Thyroid gland (tissue), 4 donors: ENCODE data around the gene CDC27. TPM values are rescaled to one million over a fixed set of nuclear protein-coding genes. Genes with fewer than 3 reads are reported as not detected.

ENCODE experiments used
- DNase-seq, 2 donors: peaks; one replicate each; pipeline ENCODE4 v3.0.0-alpha.2; 2019
- H3K27ac ChIP-seq, 3 donors: fragments of 200-600 bp; sonication (generic); 1 replicate in 2 of 3; 2 replicates in 1 of 3; pipeline ENCODE4 v1.5.1; 2016 to 2019; ENCODE audit warnings: mild to moderate bottlenecking in 1 of 3, moderate library complexity in 1 of 3
- H3K27me3 ChIP-seq: fragments of 200-600 bp; sonication (generic); one replicate; pipeline ENCODE4 v1.5.1; 2019
- H3K36me3 ChIP-seq, 2 donors: fragments of 200-600 bp; sonication (generic); one replicate each; pipeline ENCODE4 v1.5.1; 2016 to 2019
- H3K4me1 ChIP-seq, 2 donors: fragments of 200-600 bp; sonication (generic); one replicate each; pipeline ENCODE4 v1.5.1; 2017 to 2019
- H3K4me3 ChIP-seq, 3 donors: fragments of 200-600 bp; sonication (generic); replicated peaks in 1 of 3; 1 replicate in 2 of 3; 2 replicates in 1 of 3; pipeline ENCODE4 v1.5.1; 2016; ENCODE audit warnings: mild to moderate bottlenecking in 1 of 3
- H3K9me3 ChIP-seq: fragments of 200-600 bp; sonication (generic); one replicate; pipeline ENCODE4 v1.5.1; 2017
- CTCF ChIP-seq, 6 experiments: fragments of 200-600 bp in 3 of 6; fragments of 450-650 bp in 3 of 6; sonication (generic) in 3 of 6; IDR thresholded peaks; one replicate each; pipeline ENCODE4 v1.5.1; 2016 to 2019; ENCODE audit warnings: antibody characterized with exemption in 6 of 6, mild to moderate bottlenecking in 2 of 6, inconsistent platforms in 1 of 6, moderate library complexity in 1 of 6
- POLR2A ChIP-seq, 2 donors: fragments of 450-650 bp; IDR thresholded peaks; one replicate each; pipeline ENCODE4 v1.6.1; 2017; ENCODE audit warnings: antibody characterized with exemption in 2 of 2, mild to moderate bottlenecking in 2 of 2, moderate library complexity in 1 of 2
- WGBS, 2 donors: methylation state at CpG; one replicate each; pipeline ENCODE4 v1.1.5; 2017; 5-methylcytosine and 5-hydroxymethylcytosine counted together
- intact Hi-C: fragments of 100-400 bp; cut with DNase I; formaldehyde crosslinking; loops from one replicate; pipeline ENCODE4 v1.15.1; 2023
- total RNA-seq, 4 donors: library from RNA; depleted of rRNA; stranded (reverse); fragments of >200 nt; gene quantifications; one replicate each; pipeline ENCODE4 v1.2.3, GENCODE V29; 2016

CDC27 gene
- total RNA-seq, 4 donors from 2014 or later: 124 to 195 (median 181) TPM

GRCh38 chr17:47235506-47235905 lies 46.4 kb upstream of the CDC27 start:
- intact Hi-C loops: loop anchor here (5.0 to 10.0 kb wide), 2 partner anchors 72 to 389 kb away; no protein-coding TSS in a partner anchor

GRCh38 chr17:47232465-47232864 lies 43.4 kb upstream of the CDC27 start:
- no peak for DNase-seq
- Histone ChIP-seq H3K9me3 (no peaks in the 10 kb centered on the region), H3K36me3 (no peaks in the 10 kb centered on the region), H3K27ac (peak overlapping the region; percentile 85 to 97 (median 93)), H3K4me1 (peaks cover 24 to 36% of the 10 kb centered on the region in 2 donors), H3K27me3 (no peaks in the 10 kb centered on the region), H3K4me3 (no peak overlapping the region)
- no peak for TF ChIP-seq CTCF (IDR thresholded peaks at IDR 0.05)
- no peak for TF ChIP-seq POLR2A (IDR thresholded peaks at IDR 0.05)
- WGBS, 2 donors: 90 to 92% methylated on average over 2 of the region's 2 CpGs
- intact Hi-C loops: loop anchor here (10.0 kb wide), 1 partner anchor 392 kb away; no protein-coding TSS in a partner anchor

More at GRCh38 chr17:47235506-47235905, 46.4 kb upstream of the CDC27 start:
- Histone ChIP-seq H3K4me3 (no peak overlapping the region), H3K27ac (peak overlapping the region in 2 of 3 donors; percentile 40 to 64), H3K9me3 (no peaks in the 10 kb centered on the region), H3K36me3 (no peaks in the 10 kb centered on the region), H3K4me1 (peaks cover 17 to 38% of the 10 kb centered on the region in 2 donors), H3K27me3 (no peaks in the 10 kb centered on the region)
- WGBS, 2 donors: 44 to 60% methylated on average over 3 of the region's 3 CpGs
- TF ChIP-seq CTCF (IDR thresholded peaks at IDR 0.05): no peak
- peak in 1 of 2 donors; percentile 24 for TF ChIP-seq POLR2A (IDR thresholded peaks at IDR 0.05)
- DNase-seq: peak; percentile 59 to 66

GRCh38 chr17:47231866-47232265 lies 42.8 kb upstream of the CDC27 start:
- Histone ChIP-seq H3K27me3 (no peaks in the 10 kb centered on the region), H3K27ac (peak overlapping the region; percentile 85 to 97 (median 93)), H3K4me1 (peaks cover 24 to 36% of the 10 kb centered on the region in 2 donors), H3K36me3 (no peaks in the 10 kb centered on the region), H3K9me3 (no peaks in the 10 kb centered on the region), H3K4me3 (no peak overlapping the region)
- WGBS, 2 donors: 44 to 49% methylated on average over 3 of the region's 3 CpGs
- TF ChIP-seq POLR2A (IDR thresholded peaks at IDR 0.05): no peak
- TF ChIP-seq CTCF (IDR thresholded peaks at IDR 0.05): no peak
- peak; percentile 59 to 62 for DNase-seq
- intact Hi-C loops: loop anchor here (10.0 kb wide), 1 partner anchor 393 kb away; no protein-coding TSS in a partner anchor

GRCh38 chr17:47231334-47231733 lies 42.2 kb upstream of the CDC27 start:
- Histone ChIP-seq H3K27me3 (no peaks in the 10 kb centered on the region), H3K36me3 (no peaks in the 10 kb centered on the region), H3K27ac (peak overlapping the region; percentile 85 to 97 (median 93)), H3K9me3 (no peaks in the 10 kb centered on the region), H3K4me1 (peaks cover 26 to 39% of the 10 kb centered on the region in 2 donors), H3K4me3 (no peak overlapping the region)
- no peak for DNase-seq
- WGBS, 2 donors: 43 to 51% methylated on average over 3 of the region's 3 CpGs
- TF ChIP-seq CTCF (IDR thresholded peaks at IDR 0.05): no peak
- no peak for TF ChIP-seq POLR2A (IDR thresholded peaks at IDR 0.05)
- intact Hi-C loops: loop anchor here (10.0 kb wide), 1 partner anchor 393 kb away; no protein-coding TSS in a partner anchor

GRCh38 chr17:47230864-47231263 lies 41.8 kb upstream of the CDC27 start:
- WGBS, 2 donors: 35 to 42% methylated on average over 10 of the region's 10 CpGs
- intact Hi-C loops: loop anchor here (10.0 kb wide), 1 partner anchor 394 kb away; no protein-coding TSS in a partner anchor
- Histone ChIP-seq H3K27me3 (no peaks in the 10 kb centered on the region), H3K4me3 (no peak overlapping the region), H3K4me1 (peaks cover 31 to 43% of the 10 kb centered on the region in 2 donors), H3K27ac (peak overlapping the region; percentile 85 to 97 (median 93)), H3K36me3 (no peaks in the 10 kb centered on the region), H3K9me3 (no peaks in the 10 kb centered on the region)
- TF ChIP-seq CTCF (IDR thresholded peaks at IDR 0.05): no peak
- peak in 1 of 2 donors; percentile 54 for TF ChIP-seq POLR2A (IDR thresholded peaks at IDR 0.05)
- DNase-seq: peak; percentile 93 to 94
